Measurements from ENCODE around the gene CCR4.
A peak's percentile ranks its signal among the peaks of the same experiment; 100 is the strongest.

The CCR4 gene

GRCh38 chr3:32947789-32948238, 3.6 kb upstream of the CCR4 start:
- CTCF ChIA-PET, result interaction anchor here (0.5 to 3.2 kb wide), 8 partner anchors 10 to 305 kb away, joined by 3 to 18 read pairs (median 3); no protein-coding TSS in a partner anchor
- POLR2A ChIA-PET, result no interaction called here

GRCh38 chr3:32948625-32949445, 2.6 kb upstream of the CCR4 start:
- POLR2A ChIA-PET, result no interaction called here
- TF ChIP-seq FOXM1 (IDR thresholded peaks at IDR 0.05; ENCODE audit: borderline replicate concordance) (no peak), CTBP1 (IDR thresholded peaks at IDR 0.05; ENCODE audit: borderline replicate concordance) (no peak), LEF1 (IDR thresholded peaks at IDR 0.05; ENCODE audit: borderline replicate concordance) (no peak), L3MBTL2 (conservative IDR thresholded peaks at IDR 0.05) (no peak), SUZ12 (IDR thresholded peaks at IDR 0.05) (no peak), TARDBP (IDR thresholded peaks at IDR 0.05) (no peak), ELF4 (IDR thresholded peaks at IDR 0.05) (no peak), PKNOX1 (IDR thresholded peaks at IDR 0.05) (no peak), SP1 (IDR thresholded peaks at IDR 0.05) (no peak), FOXA1 (IDR thresholded peaks at IDR 0.05) (no peak), ZNF384 (IDR thresholded peaks at IDR 0.05) (no peak), BHLHE40 (IDR thresholded peaks at IDR 0.05; ENCODE audit: borderline replicate concordance) (no peak), FOXK2 (IDR thresholded peaks at IDR 0.05) (no peak), ARNT (IDR thresholded peaks at IDR 0.05) (no peak), HDGF (IDR thresholded peaks at IDR 0.05; ENCODE audit: borderline replicate concordance) (no peak), NFRKB (IDR thresholded peaks at IDR 0.05) (no peak)
- CTCF ChIA-PET, result interaction anchor here (1.0 to 3.2 kb wide), 2 partner anchors 125 to 838 kb away, joined by 7 to 18 read pairs; no protein-coding TSS in a partner anchor
- DNase-seq (ENCODE audit: extremely low spot score), result no peak

More at GRCh38 chr3:32947789-32948238, 3.6 kb upstream of the CCR4 start:
- TF ChIP-seq SP1 (IDR thresholded peaks at IDR 0.05), result no peak
- TF ChIP-seq ELF4 (IDR thresholded peaks at IDR 0.05), result no peak
- no peak for TF ChIP-seq CTBP1 (IDR thresholded peaks at IDR 0.05; ENCODE audit: borderline replicate concordance)
- TF ChIP-seq LEF1 (IDR thresholded peaks at IDR 0.05; ENCODE audit: borderline replicate concordance), result no peak
- no peak for TF ChIP-seq SUZ12 (IDR thresholded peaks at IDR 0.05)
- no peak for TF ChIP-seq FOXK2 (IDR thresholded peaks at IDR 0.05)
- peak; percentile 85 for TF ChIP-seq L3MBTL2 (conservative IDR thresholded peaks at IDR 0.05)
- peak; percentile 74 for DNase-seq (ENCODE audit: extremely low spot score)

GRCh38 chr3:32950516-32950915, 928 bp upstream of the CCR4 start:
- DNase-seq (ENCODE audit: extremely low spot score), result no peak
- ChIA-PET CTCF (no interaction called here), POLR2A (no interaction called here)
- no peak for TF ChIP-seq SUZ12 (IDR thresholded peaks at IDR 0.05)
- no peak for TF ChIP-seq HDGF (IDR thresholded peaks at IDR 0.05; ENCODE audit: borderline replicate concordance)
- TF ChIP-seq BHLHE40 (IDR thresholded peaks at IDR 0.05; ENCODE audit: borderline replicate concordance), result no peak
- TF ChIP-seq TARDBP (IDR thresholded peaks at IDR 0.05), result no peak
- TF ChIP-seq CTBP1 (IDR thresholded peaks at IDR 0.05; ENCODE audit: borderline replicate concordance), result no peak
- TF ChIP-seq FOXK2 (IDR thresholded peaks at IDR 0.05), result no peak
- no peak for TF ChIP-seq NFRKB (IDR thresholded peaks at IDR 0.05)
- TF ChIP-seq ARNT (IDR thresholded peaks at IDR 0.05), result no peak
- no peak for TF ChIP-seq ELF4 (IDR thresholded peaks at IDR 0.05)
- no peak for TF ChIP-seq ZNF384 (IDR thresholded peaks at IDR 0.05)
- no peak for TF ChIP-seq PKNOX1 (IDR thresholded peaks at IDR 0.05)

- ChIA-PET CTCF (no interaction called here), POLR2A (no interaction called here)
- no peak for TF ChIP-seq BHLHE40 (IDR thresholded peaks at IDR 0.05; ENCODE audit: borderline replicate concordance)
- no peak for TF ChIP-seq ELF4 (IDR thresholded peaks at IDR 0.05)
- no peak for TF ChIP-seq L3MBTL2 (conservative IDR thresholded peaks at IDR 0.05)
- no peak for TF ChIP-seq FOXA1 (IDR thresholded peaks at IDR 0.05)
- TF ChIP-seq TARDBP (IDR thresholded peaks at IDR 0.05), result no peak
- no peak for TF ChIP-seq CTBP1 (IDR thresholded peaks at IDR 0.05; ENCODE audit: borderline replicate concordance)
- no peak for TF ChIP-seq FOXM1 (IDR thresholded peaks at IDR 0.05; ENCODE audit: borderline replicate concordance)
- TF ChIP-seq ZNF384 (IDR thresholded peaks at IDR 0.05), result no peak
- TF ChIP-seq PKNOX1 (IDR thresholded peaks at IDR 0.05), result no peak
- no peak for TF ChIP-seq HDGF (IDR thresholded peaks at IDR 0.05; ENCODE audit: borderline replicate concordance)
- no peak for TF ChIP-seq ARNT (IDR thresholded peaks at IDR 0.05)
- TF ChIP-seq SP1 (IDR thresholded peaks at IDR 0.05), result no peak
- TF ChIP-seq FOXK2 (IDR thresholded peaks at IDR 0.05), result no peak
- no peak for TF ChIP-seq NFRKB (IDR thresholded peaks at IDR 0.05)
- no peak for TF ChIP-seq SUZ12 (IDR thresholded peaks at IDR 0.05)
- no peak for TF ChIP-seq LEF1 (IDR thresholded peaks at IDR 0.05; ENCODE audit: borderline replicate concordance)
- DNase-seq (ENCODE audit: extremely low spot score), result no peak
These were observed 1.1 kb downstream of the CCR4 start for GRCh38 chr3:32952369-32953077.

GRCh38 chr3:32954506-32954905, 3.1 kb downstream of the CCR4 start:
- no peak for DNase-seq (ENCODE audit: extremely low spot score)
- CTCF ChIA-PET, result no interaction called here
- no peak for TF ChIP-seq TARDBP (IDR thresholded peaks at IDR 0.05)
- no peak for TF ChIP-seq PKNOX1 (IDR thresholded peaks at IDR 0.05)
- no peak for TF ChIP-seq FOXM1 (IDR thresholded peaks at IDR 0.05; ENCODE audit: borderline replicate concordance)
- no peak for TF ChIP-seq LEF1 (IDR thresholded peaks at IDR 0.05; ENCODE audit: borderline replicate concordance)
- no peak for TF ChIP-seq SUZ12 (IDR thresholded peaks at IDR 0.05)
- no peak for TF ChIP-seq L3MBTL2 (conservative IDR thresholded peaks at IDR 0.05)
- no peak for TF ChIP-seq HDGF (IDR thresholded peaks at IDR 0.05; ENCODE audit: borderline replicate concordance)
- no peak for TF ChIP-seq SP1 (IDR thresholded peaks at IDR 0.05)
- no peak for TF ChIP-seq FOXA1 (IDR thresholded peaks at IDR 0.05)
- POLR2A ChIA-PET, result no interaction called here
